ENCODE data around the gene IL19. TPM values are rescaled to one million over a fixed set of nuclear protein-coding genes. Genes with fewer than 3 reads are reported as not detected.

The IL19 gene
- total and polyA plus RNA-seq, 2 donors (not counting 3 experiments of a cell fraction or from before 2014, with no cell fraction given) = not detected

DNA sequence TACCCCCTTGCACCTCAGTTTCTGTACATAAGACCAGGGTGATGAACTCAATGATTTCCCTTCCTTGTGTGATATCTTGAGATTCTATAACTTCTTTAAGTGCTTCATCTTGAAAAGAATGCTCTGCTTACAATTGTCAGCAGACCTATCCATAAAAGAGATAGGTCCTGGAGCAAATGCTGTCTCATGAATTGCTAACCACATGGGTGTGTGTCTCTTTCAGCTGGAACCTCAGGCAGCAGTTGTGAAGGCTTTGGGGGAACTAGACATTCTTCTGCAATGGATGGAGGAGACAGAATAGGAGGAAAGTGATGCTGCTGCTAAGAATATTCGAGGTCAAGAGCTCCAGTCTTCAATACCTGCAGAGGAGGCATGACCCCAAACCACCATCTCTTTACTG, 97.7 kb downstream of the IL19 start:
- Histone ChIP-seq H3K9ac (replicated peaks; ENCODE audit: extremely low read depth, insufficient read depth, low read length) (no peak overlapping the region), H3K4me3 (replicated peaks in 1 of 3; ENCODE audit: insufficient read depth in 1 of 3, low read depth in 1 of 3, low read length in 3 of 3) (no peak overlapping the region), H3K9me1 (replicated peaks; ENCODE audit: control insufficient read depth, extremely low read depth, insufficient read depth, low read length) (no peaks in the 10 kb centered on the region), H3K27me3 (ENCODE audit: control insufficient read depth in 2 of 2, insufficient read depth in 2 of 2, low read length in 2 of 2) (peaks cover 0 to 2% of the 10 kb centered on the region in 2 experiments), H2AFZ (ENCODE audit: low read depth, low read length) (no peak overlapping the region), H3K9me3 (replicated peaks; ENCODE audit: control insufficient read depth, insufficient read depth, low read length) (no peaks in the 10 kb centered on the region), H3K36me3 (ENCODE audit: control insufficient read depth in 2 of 2, extremely low read depth in 1 of 2, insufficient read depth in 2 of 2, low read length in 2 of 2) (no peaks in the 10 kb centered on the region), H3K4me2 (ENCODE audit: insufficient read depth, low read length) (no peak overlapping the region), H3K79me2 (ENCODE audit: control insufficient read depth, insufficient read depth, low read length) (no peaks in the 10 kb centered on the region), H3K27ac (ENCODE audit: insufficient read depth, low read depth, low read length) (no peak overlapping the region), H3K4me1 (ENCODE audit: control insufficient read depth, extremely low read depth, insufficient read depth, low read length) (no peaks in the 10 kb centered on the region), H4K20me1 (replicated peaks; ENCODE audit: control insufficient read depth, extremely low read depth, insufficient read depth, low read length) (no peaks in the 10 kb centered on the region)
- DNase-seq (ENCODE audit: low read depth, low spot score) = no peak
- no TSS peak for BruUV-seq (replicated peaks)
- intact Hi-C loops (cut with micrococcal nuclease) = no loop called here
- TF ChIP-seq, protein P1, sequence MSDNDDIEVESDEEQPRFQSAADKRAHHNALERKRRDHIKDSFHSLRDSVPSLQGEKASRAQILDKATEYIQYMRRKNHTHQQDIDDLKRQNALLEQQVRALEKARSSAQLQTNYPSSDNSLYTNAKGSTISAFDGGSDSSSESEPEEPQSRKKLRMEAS (IDR thresholded peaks at IDR 0.05; ENCODE audit: insufficient read depth, insufficient read length) = no peak
- no peak for TF ChIP-seq MYC (IDR thresholded peaks at IDR 0.05; ENCODE audit: low read depth, low read length)
- TF ChIP-seq JUN (IDR thresholded peaks at IDR 0.05; ENCODE audit: borderline replicate concordance, insufficient read depth, insufficient read length, low read depth) = no peak
- no peak for TF ChIP-seq FOS (IDR thresholded peaks at IDR 0.05; ENCODE audit: borderline replicate concordance, insufficient read depth, low read length)
- TF ChIP-seq, protein P2, sequence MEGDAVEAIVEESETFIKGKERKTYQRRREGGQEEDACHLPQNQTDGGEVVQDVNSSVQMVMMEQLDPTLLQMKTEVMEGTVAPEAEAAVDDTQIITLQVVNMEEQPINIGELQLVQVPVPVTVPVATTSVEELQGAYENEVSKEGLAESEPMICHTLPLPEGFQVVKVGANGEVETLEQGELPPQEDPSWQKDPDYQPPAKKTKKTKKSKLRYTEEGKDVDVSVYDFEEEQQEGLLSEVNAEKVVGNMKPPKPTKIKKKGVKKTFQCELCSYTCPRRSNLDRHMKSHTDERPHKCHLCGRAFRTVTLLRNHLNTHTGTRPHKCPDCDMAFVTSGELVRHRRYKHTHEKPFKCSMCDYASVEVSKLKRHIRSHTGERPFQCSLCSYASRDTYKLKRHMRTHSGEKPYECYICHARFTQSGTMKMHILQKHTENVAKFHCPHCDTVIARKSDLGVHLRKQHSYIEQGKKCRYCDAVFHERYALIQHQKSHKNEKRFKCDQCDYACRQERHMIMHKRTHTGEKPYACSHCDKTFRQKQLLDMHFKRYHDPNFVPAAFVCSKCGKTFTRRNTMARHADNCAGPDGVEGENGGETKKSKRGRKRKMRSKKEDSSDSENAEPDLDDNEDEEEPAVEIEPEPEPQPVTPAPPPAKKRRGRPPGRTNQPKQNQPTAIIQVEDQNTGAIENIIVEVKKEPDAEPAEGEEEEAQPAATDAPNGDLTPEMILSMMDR (IDR thresholded peaks at IDR 0.05; ENCODE audit: extremely low read depth in 1 of 2, insufficient read depth in 1 of 2, low read depth in 1 of 2, low read length in 2 of 2) = no peak
- no peak for TF ChIP-seq GATA2 (IDR thresholded peaks at IDR 0.05; ENCODE audit: insufficient read depth, insufficient read length, low read depth, low read length)
- no peak for TF ChIP-seq EZH2 (IDR thresholded peaks at IDR 0.05; ENCODE audit: borderline replicate concordance, low read depth, low read length, severe bottlenecking)
- TF ChIP-seq POLR2A (IDR thresholded peaks at IDR 0.05; ENCODE audit: low read depth, low read length) = no peak
- no peak for TF ChIP-seq POLR2AphosphoS5 (IDR thresholded peaks at IDR 0.05; ENCODE audit: insufficient read depth, low read depth, low read length)
- ChIA-PET CTCF (no interaction called here), POLR2A (no interaction called here)
- dilution Hi-C loops (cut with MboI; ENCODE audit: extremely low pct_ligation_motif_present, low sequenced_read_pairs) = no loop called here
- FAIRE-seq = no peak

All from endothelial cell of umbilical vein (primary cell).